GM21381 (cell line): ENCODE data around the gene PLOD1.
"Not testable (repeated sequence)": the region's sequence is repeated elsewhere in the genome, so short reads cannot be mapped to it uniquely, and the experiment has no call there.

Experiments
- ATAC-seq: cut with Tn5 transposase; IDR thresholded peaks from one replicate; pipeline ENCODE4 v1.9.1; 2021; ENCODE audit warnings: mild to moderate bottlenecking, moderate library complexity; ENCODE audit not compliant: unreplicated experiment

PLOD1 gene

DNA sequence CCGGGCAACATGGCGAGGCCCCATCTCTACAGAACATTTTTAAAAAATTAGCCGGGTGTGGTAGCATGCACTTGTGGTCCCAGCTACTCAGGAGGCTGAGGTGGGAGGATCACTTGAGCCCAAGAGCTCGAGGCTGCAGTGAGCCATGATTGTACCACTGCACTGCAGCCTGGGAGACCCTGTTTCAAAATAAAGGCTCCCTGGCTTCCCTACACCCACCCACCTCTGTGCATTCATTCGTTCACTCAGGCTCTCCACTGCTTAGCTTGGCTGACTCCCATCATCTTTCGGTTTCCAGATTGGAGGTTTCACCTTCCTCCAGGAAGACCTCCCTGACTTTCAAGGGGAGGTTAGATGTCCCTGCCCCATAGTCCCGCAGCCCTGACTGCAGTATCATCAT lies 22.5 kb upstream of the PLOD1 start:
- ATAC-seq: no peak

DNA sequence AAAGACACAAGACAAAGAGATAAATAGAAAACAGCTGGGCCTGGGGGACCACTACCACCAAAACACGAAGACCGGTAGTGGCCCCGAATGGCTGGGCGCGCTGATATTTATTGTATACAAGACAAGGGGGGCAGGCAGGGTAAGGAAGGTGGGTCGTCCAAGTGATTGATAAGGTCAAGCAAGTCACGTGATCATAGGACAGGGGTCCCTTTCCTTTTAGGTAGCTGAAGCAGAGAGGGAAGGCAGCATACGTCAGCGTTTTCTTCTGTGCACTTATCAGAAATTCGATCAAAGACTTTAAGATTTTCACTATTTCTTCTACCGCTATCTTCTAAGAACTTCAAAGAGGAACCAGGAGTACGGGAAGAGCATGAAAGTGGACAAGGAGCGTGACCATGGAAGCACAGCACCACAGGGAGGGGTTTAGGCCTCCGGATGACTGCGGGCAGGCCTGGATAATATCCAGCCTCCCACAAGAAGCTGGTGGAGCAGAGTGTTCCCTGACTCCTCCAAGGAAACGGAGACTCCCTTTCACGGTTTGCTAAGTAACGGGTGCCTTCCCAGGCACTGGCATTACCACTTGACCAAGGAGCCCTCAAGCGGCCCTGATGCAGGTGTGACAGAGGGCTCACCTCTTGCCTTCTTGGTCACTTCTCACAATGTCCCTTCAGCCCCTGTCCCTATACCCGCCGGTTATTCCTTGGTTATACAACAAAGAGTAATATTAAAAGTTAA lies 21.9 kb upstream of the PLOD1 start:
- not testable (repeated sequence) for ATAC-seq

DNA sequence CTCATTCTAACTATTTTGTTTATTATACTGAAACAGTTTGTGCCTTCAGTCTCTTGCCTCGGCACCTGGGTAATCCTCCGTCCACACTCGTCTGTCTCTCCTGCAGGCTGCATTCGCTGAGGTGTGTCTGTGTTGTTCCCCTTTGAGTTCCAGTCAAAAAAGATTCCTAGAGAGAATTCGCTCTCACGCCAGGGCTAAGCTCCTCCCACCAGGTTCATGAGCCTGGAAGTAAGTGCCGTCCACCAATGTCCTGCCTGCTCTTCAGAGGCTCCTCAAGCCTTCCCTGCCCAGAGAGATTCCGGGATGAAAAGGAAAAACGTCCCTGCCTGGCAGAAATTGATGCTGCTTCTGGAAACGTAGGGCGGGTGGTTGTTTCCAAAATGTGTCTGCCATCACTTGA lies 21.2 kb upstream of the PLOD1 start:
- no peak for ATAC-seq

DNA sequence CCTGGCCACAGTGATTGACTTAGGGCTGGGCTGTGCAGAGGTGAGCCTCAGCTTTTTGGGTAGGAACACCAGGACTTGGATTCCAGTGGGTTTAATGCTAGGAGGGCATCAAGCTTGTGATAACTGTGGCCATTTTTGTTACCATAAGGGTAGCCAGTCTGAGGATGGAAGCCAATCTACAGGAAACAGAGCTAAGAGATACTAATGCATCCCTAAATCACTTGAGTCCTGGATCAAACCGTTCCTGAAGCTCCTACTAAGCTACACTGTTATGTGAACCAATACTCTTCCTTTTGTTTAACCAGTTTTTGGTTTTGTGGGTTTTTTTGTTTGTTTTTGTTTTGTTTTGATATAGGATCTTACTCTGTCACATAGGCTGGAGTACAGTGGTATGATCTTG lies 20.5 kb upstream of the PLOD1 start:
- no peak for ATAC-seq

DNA sequence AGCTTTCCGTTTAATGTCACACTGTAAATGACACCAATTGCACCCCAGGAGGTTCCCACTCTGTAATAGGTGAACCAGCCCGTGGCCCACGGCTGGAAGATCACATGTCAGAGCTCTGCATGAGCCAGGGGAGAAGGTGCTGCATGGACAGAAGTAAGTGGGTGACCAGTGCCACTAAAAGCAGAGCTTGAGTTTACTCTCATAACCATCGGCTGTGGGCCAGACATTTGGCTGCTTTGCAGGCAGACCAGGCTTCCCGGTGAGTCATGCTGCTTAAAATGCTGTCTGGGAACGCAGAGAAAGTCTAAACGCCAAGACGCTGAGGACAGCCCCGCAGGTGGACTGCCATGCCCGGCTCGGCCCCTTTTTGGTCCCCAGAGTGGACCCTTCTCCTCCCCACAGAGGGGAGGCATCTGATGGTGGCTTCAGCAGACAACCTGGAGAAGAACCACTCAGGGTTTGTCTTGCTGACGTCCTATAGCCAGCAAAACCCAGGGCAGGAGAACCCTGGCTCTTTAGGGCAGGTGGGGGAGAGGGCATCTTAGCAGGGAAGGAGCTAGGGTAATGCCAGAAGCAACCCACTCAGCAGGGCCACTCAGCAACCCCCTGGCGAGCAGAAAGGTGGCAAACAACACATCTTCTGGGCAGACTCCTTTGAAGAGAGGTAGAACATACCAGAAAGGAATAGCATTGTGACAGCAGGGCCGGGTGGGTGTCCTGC lies 15.6 kb upstream of the PLOD1 start:
- ATAC-seq: no peak

DNA sequence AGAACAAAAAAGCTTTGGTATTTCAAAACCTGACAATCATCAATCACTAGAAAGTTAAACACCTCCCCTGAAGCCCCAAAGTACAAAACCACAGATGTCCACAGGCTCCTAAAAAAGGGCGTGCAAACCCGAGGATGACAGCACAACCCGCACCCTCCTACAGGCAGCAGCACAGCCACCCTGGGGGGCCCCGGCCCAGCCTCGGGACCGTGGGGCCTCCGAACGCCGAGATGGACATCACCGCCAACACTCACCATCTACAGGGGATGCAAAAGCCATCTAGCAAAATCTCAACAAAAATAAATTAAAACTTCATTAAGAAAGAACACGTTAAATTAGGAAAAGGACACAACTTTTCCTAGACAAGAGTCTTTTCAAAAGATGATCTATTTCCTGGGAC lies 14.9 kb upstream of the PLOD1 start:
- no peak for ATAC-seq

DNA sequence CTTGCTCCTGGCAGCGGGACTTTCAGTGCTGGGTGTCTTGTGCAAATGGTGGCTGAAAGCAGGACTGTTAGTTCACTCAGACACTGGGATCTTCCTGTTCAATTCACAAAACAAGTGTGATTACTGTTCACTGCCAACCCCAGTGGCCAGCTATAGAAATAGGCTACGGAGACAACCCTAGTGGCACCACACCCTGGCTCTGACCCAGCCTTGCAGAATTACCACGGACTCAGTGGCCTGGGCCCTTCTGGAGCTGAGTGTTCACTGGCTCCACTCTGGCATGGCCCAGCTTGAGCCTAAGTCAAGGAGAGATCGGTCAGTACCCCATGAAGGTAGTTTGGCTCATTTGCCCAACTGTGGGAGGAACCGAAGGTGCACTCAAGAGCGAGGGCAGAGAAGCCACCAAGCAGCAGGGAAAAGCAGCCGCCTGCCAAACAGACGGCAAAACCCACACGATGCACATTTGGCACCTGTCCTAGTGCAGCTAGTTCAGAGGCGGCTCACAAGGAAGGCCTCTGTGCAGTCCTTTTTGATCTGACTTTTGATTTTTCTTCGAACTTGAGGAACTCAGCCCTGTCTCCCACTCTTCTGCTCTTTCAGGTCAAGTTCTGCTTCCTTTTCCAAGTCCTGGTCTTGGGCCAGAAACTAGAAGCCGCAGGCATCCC lies 14.1 kb upstream of the PLOD1 start:
- ATAC-seq: no peak

DNA sequence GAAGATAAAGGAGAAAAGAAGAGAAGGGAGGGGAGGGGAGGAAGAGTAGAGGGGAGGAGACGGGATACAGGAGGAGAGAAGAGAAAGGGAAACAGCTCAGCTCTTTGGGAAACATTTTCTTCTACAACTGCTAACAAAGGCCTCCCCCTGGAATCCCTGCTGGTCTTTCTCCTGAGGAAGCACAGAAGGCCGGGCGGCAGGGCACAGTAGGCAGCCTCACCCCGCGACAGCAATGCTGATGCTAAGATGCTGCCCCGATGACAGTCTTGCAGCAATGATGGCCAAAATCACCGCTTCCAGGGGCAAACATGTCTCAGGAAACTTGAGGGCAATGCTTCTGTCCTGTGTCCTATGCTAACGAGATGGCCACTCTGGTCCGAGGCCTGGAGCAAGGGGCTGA lies 13.5 kb upstream of the PLOD1 start:
- no peak for ATAC-seq

DNA sequence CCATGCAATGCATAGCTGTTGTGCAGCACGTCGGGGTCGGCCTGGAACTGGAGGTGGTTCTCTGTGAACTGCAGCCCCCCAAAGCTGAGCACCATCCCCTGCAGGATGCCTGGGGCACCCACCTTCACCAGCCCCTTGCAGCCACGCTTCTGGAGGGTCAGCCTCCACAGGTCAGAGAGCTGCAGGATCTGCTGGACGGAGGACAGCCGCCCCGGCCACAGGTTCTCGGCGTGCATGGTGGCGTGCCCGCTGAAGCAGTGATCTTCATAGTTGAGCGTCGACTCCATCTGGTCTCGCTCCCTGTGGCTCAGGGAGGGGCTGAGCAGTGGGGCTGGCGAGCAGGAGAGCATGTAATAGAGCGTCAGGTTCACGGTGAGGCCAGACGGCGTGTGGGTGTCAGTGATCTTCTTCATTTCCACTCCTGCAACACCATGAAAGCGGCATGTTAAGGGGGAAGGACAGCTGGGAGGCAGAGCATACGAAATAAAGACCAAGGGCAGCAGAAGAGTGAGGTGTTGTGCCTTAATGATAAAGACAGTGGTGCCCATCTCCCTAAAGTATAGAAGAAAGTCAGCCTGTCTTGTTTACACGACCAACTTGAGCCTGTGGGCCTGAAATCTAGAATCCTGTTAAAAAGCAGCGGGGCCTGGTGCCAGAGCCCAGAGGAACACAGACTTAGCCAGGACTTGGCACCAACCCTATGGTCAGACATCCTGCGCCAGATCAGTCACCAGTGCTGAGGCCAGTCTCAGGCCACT lies 11.3 kb upstream of the PLOD1 start:
- ATAC-seq: no peak

DNA sequence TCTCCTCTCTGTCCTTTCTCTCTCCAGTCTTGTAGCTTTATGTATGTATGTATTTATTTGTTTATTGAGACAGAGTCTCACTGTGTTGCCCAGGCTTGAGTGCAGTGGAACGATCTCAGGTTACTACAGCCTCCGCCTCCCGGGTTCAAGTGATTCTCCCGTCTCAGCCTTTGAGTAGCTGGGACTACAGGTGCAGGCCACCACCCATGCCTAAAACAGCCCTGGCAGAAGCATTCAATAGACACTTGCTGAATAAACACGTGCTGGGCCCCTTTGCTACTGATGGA lies 10.7 kb upstream of the PLOD1 start:
- no peak for ATAC-seq

DNA sequence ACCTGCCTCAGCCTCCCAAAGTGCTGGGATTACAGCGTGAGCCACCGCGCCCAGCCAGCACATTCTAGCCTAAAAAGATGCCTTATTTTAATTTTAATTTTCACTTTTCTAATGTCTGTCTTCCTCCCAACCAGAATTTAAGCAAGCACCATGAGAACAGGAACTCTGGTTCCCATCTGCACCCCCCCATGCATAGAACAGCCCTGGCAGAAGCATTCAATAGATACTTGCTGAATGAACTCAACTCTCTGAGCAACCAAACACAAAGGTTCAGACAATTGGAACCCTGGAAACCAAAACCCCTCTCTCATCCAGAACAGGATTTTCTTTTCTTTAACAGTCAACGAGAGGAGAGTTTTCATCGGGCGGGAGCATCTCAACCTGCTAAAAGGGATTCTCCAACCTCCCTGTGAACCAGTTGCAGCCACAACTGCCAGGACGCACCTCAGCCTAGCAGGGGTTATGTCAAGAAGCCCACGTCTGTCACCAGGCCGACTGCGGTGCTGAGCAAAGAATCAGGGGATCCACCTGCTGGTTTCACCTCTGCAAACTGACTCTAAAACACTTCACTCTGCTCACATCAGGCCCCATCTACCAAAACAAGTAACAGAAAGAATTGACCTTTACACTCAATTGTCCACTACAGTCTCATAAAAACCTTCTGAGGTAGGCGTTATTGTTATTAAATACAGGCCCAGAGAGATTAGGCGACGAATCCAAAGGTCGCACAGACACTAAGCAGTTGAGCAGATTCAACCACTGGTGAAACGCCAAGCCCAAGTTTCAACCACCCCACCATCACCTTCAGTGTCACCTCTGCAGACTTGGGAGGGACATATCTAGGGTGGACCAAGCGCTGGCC lies 10.0 kb upstream of the PLOD1 start:
- ATAC-seq: no peak

DNA sequence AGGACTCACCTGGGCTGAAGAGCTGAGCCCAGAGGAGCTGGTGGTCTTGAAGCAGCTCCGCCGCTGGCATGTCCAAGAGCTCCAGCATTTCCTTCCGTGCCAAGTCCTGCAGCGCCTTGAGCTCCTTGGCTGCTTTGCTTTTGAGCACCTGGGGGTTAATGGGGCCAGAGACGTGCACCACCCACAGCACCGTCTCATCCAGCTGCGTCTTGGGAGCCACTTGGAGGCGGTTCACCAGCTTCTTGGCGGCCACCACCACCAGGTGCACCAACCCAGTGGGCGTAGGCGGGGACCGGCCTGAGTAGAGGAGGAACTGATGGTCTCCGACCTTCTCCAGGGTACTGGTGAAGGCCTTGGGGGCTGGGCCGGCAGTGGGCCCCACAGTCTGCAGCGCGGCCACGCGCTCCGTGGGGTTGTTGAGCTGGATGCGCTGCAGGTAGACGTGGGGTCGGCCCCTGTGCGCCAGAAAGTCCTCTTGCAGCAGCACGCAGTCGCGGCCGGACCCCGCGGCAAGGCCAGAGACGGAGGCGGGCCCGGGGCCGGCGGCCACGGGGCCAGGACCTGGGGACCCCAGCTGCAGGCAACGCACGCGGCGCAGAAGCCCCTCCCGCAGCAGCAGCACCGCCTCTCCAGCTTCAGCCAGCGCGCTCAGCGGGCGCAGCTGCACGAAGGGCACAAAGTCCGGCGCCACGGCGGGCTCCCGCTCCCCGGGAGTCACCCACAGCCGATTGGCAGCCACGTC lies 9.2 kb upstream of the PLOD1 start:
- peak; percentile 16 for ATAC-seq

DNA sequence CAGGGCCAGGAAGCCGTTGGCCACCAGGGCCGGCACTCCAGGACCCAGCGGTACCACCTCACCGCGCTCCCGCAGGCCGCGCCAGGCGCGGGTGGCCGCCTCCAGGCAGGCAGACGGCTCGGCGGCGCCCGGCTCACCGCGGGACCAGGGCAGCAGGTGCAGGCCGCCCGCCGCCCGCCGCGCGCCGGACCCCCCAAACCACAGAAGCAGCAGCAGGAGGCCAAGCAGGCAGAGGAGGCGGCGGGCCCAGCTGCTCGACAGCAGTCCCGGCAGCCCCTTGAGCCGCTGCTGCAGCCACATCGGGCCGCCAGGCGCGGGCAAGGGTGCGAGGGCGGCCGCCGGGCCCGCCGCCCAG lies 8.6 kb upstream of the PLOD1 start:
- peak; percentile 19 for ATAC-seq

DNA sequence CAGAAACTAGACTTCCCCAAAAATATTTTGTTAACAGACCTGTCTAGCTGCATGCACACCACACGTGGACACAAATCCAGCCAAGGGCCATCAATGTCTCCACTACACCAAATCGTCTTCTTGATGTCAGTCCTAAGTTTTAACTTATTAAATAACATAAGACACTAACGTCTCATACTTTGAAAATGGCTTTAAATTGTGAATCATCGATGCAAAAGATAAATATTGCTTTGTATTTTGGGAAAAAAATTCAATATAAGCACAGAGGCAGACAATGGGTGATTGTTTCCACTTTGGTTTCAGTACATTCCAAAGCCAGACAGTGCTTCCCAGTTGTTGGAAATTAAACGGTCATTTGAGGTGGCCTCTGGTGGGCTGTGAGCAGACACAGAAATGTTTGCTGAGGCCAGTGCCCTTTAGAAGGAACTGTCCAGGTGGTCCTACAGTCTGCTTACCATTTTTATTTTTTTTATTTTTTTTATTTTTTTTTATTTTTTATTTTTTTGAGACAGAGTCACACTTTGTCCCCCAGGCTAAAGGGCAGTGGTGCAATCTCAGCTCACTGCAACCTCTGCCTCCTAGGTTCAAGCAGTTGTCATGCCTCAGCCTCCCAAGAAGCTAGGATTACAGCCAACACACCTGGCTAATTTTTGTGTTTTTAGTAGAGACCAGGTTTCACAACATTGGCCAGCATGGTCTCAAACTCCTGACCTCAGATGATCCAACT lies 6.5 kb upstream of the PLOD1 start:
- no peak for ATAC-seq

DNA sequence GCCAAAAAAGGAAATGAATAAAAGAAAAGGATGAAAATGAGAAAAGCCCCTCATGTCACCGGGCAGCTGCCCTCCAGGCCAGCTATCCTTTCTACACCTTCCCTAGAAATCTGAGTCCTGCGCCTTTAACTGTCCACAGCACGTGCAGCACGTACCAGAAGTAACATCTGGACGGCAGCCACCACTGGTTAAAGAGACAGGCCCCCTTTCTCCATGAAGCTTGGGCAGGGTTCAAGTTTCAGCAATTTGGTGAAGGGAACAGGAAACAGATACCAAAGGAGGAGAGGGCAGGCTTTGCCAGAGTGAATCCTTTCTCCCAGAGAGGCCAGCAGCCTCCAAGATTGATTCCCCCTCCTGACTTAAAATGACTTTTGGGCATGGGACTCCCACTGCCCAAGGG lies 4.7 kb upstream of the PLOD1 start:
- ATAC-seq: no peak

DNA sequence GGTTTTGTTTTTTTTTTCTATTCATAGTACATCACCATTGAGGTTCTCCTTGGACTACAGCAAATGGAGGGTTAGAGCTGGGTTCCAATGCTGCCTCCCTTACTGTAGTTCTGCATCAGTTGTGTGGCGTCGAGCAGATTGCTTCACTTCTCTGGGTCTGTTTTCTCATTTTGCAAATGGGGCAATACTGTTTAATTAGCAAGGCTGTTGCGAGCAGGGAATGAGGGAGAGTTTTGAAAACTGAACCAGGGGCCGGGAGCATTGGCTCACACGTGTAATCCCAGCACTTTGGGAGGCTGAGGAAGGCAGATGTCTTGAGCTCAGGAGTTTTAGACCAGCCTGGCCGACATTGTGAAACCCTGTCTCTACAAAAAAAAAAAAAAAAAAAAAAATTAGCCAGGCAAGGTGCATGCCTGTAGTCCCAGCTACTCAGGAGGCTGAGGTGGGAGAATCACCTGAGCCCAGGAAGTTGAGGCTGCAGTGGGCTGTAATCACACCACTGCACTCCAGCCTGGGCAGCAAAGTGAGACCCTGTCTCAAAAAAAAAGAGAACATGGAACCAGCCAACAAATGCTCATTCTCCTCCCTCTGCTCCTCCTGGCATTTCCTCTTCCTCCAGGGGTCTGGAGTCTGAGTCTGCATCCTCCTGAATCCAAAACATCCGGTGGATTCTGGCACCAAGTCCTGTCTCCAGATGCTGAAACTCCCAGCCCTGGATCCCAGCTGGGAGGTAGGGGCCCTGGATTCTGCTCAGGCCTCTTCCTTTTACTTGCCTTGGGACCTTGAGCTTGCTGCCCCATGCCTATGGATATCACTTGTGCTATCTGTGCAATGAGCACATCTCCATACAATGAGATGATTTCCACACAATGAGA lies 3.7 kb upstream of the PLOD1 start:
- ATAC-seq: no peak

DNA sequence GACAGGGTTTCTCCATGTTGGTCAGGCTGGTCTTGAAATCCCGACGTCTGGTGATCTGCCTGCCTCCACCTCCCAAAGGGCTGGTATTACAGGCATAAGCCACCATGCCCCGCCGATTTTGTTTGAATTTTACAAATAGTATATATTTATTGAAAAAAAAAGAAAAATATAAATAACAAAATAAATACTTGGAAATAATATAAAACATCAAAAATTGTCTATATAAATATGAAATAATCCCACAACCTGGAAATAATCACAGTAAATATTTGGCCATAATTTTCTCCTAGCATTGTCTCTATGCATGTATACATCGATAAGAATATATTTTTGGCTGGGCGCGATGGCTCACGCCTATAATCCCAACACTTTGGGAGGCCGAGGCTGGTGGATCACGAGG lies 2.7 kb upstream of the PLOD1 start:
- ATAC-seq: no peak

DNA sequence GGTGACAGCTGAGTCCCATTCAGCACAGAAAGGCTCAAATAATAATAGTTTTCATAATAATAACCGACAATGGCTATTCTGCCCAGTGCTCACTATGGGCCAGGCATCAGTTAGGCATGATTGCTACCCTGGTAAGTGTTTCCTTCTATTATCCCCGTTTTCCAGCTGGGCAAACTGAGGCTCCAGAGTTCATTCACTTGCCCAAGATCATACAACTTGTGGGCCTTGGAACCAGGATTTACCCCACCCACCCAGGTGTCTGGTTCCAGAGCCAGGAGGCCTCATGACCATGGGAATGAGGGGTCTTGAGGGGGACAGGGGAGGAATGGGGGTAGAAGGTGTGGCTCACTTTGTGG lies 518 bp downstream of the PLOD1 start:
- ATAC-seq: no peak

DNA sequence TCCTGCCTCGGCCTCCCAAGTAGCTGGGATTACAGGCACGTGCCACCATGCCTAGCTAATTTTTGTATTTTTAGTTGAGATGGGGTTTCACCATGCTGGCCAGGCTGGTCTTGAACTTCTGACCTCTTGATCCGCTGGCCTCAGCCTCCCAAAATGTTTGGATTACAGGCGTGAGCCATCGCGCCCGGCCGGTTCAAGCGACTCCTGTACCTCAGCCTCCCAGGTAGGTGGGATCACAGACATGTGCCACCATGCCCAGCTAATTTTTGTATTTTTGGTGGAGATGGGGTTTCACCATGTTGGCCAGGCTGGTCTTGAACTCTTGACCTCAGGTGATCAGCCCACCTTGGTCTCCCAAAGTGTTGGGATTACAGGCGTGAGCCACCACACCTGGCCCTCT lies 1.2 kb downstream of the PLOD1 start:
- not testable (repeated sequence) for ATAC-seq
